Mucosa of descending colon (tissue), 3 donors: ENCODE results near the gene FANCC. TPM values are rescaled to one million over a fixed set of nuclear protein-coding genes. Genes with fewer than 3 reads are reported as not detected.

Experiments used
- ATAC-seq: fragments of 200-7000 bp; cut with Tn5 transposase; one replicate; pipeline ENCODE4 v1.9.1; 2020; ENCODE audit warnings: mild to moderate bottlenecking, moderate library complexity
- DNase-seq, 3 donors: peaks; one replicate each; pipeline ENCODE4 v3.0.0-alpha.2; 2020
- H3K36me3 ChIP-seq: fragments of 200-600 bp; one replicate; pipeline ENCODE4 v1.8.0; 2021; ENCODE audit warnings: low read depth, mild to moderate bottlenecking
- H3K4me1 ChIP-seq: fragments of 200-600 bp; one replicate; pipeline ENCODE4 v1.8.0; 2021; ENCODE audit warnings: low read depth, mild to moderate bottlenecking
- H3K4me3 ChIP-seq: fragments of 200-600 bp; one replicate; pipeline ENCODE4 v1.8.0; 2021; ENCODE audit warnings: mild to moderate bottlenecking
- H3K9me3 ChIP-seq: fragments of 200-600 bp; one replicate; pipeline ENCODE4 v1.8.0; 2021; ENCODE audit warnings: mild to moderate bottlenecking
- intact Hi-C, 2 donors: fragments of 100-400 bp; cut with DNase I in 1 of 2; cut with micrococcal nuclease in 1 of 2; formaldehyde crosslinking; loops; one replicate each; pipeline versions ENCODE4 v1.11.0 to v1.11.1; 2022; cut with DNase I, micrococcal nuclease
- total RNA-seq, 3 donors: library from RNA; stranded (reverse); fragmentation: NEBNext Ultra II Directional in 2 of 3; extraction: Animal tissue kit (Norgen Biotek cat#: 25700) in 2 of 3; gene quantifications; one replicate each; pipeline versions ENCODE4 v1.2.1 to v1.2.4, GENCODE V29; 2021 to 2023
- TF ChIP-seq, protein P1 (sequence below): fragments of 200-600 bp; IDR thresholded peaks from one replicate; pipeline ENCODE4 v1.8.0; 2022; ENCODE audit warnings: antibody characterized with exemption, mild to moderate bottlenecking
- donor health status: DM: no; HTN: no; CAD: no; lungs with moderate emphysema.
- donor health status: DM: no; HTN: no; CAD: no.
- donor health status: DM: no; HTN: yes; CAD: no.

Gene FANCC
- total RNA-seq, 3 donors from 2014 or later: 10.7 to 18.0 (median 14.2) TPM

GRCh38 chr9:95115104-95115503, 202.4 kb downstream of the FANCC start:
- ATAC-seq (no peak), DNase-seq (no peak)
- no peak overlapping the region for H3K4me3 ChIP-seq
- no peaks in the 10 kb centered on the region for H3K9me3 ChIP-seq
- no peaks in the 10 kb centered on the region for H3K4me1 ChIP-seq
- TF ChIP-seq, protein P1, sequence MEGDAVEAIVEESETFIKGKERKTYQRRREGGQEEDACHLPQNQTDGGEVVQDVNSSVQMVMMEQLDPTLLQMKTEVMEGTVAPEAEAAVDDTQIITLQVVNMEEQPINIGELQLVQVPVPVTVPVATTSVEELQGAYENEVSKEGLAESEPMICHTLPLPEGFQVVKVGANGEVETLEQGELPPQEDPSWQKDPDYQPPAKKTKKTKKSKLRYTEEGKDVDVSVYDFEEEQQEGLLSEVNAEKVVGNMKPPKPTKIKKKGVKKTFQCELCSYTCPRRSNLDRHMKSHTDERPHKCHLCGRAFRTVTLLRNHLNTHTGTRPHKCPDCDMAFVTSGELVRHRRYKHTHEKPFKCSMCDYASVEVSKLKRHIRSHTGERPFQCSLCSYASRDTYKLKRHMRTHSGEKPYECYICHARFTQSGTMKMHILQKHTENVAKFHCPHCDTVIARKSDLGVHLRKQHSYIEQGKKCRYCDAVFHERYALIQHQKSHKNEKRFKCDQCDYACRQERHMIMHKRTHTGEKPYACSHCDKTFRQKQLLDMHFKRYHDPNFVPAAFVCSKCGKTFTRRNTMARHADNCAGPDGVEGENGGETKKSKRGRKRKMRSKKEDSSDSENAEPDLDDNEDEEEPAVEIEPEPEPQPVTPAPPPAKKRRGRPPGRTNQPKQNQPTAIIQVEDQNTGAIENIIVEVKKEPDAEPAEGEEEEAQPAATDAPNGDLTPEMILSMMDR: no peak
- peaks cover 5% of the 10 kb centered on the region for H3K36me3 ChIP-seq
- intact Hi-C loops: no loop called here

DNA sequence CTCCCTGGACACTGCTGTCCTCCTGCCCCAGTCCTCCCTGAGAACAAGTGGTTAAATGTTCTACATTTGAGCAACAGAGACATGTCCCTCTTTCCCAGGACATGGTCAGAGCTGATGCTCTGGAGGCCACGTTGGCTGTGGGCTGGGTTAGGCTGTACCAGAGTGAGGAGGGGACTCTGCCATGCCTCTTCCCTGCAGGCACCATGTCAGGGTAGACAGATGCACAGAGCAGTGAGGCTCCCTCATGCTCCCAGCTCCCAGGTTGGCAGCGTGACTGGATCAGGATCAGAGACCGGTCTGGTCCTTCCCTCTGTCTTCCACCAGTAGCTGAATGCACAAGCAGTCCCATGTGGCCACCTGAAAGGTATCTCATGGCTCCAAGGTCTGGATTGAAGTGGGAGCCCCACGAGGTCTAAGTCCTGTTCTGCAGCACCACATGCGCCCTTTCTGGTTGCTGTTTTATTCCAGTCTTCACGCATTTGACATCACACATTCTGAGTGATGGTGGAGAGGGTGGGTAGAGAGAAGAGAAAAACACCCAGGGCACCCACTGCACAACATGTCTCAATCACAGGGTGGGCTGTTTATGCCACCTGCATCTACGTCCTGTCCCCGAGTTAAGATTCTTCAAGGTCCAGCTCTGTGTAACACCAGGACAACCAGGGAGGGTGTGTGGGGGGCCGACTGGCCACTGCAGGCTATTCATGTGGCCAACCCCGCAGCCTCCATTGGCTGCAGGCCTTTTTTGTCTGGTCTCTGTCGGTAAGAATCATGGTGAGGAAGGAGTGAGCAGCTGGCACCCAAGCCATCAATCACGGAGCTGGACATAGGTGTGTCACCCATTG, 204.9 kb downstream of the FANCC start:
- peaks cover 5% of the 10 kb centered on the region for H3K36me3 ChIP-seq

GRCh38 chr9:95111716-95112115, 205.8 kb downstream of the FANCC start:
- Histone ChIP-seq H3K4me1 (no peaks in the 10 kb centered on the region), H3K4me3 (no peak overlapping the region), H3K36me3 (peaks cover 5% of the 10 kb centered on the region), H3K9me3 (no peaks in the 10 kb centered on the region)
- TF ChIP-seq, protein P1: no peak
- DNase-seq (no peak), ATAC-seq (no peak)
- intact Hi-C loops: no loop called here

More for the DNA sequence above, 204.9 kb downstream of the FANCC start:
- Histone ChIP-seq H3K4me1 (no peaks in the 10 kb centered on the region), H3K9me3 (no peaks in the 10 kb centered on the region), H3K4me3 (no peak overlapping the region)
- TF ChIP-seq, protein P1: no peak
- DNase-seq (no peak), ATAC-seq (no peak)
- intact Hi-C loops: no loop called here

DNA sequence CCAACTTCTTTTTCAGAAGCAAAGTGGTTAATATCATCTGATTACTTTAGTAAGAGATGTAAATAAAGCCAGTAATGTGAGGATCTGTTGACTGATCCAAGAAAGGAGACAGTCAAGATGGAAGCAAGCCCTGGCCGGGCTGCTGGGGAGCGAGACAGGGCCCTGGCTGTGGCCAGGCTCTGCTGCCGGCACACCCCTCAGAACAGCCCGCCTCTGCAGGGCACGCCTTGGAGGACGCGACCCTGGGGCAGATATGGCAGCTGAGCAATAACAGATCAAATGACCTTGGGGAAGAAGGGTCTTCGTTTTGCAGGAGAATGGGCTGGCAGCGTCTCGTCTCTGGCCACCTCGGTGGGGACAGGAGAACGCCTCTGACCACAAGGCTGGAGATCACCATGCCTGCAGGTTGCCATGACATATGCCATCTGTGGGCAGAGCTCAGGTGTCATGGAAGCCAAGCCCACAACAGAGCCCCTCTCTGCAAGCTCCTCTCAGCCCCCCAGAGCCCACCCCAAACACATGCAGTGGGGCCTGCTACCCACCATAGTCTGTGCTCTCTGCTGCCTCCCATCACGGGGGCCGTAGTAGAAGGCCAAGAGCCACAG, 206.5 kb downstream of the FANCC start:
- Histone ChIP-seq H3K4me1 (no peaks in the 10 kb centered on the region), H3K4me3 (no peak overlapping the region), H3K9me3 (no peaks in the 10 kb centered on the region), H3K36me3 (peaks cover 5% of the 10 kb centered on the region)
- no peak for DNase-seq
- TF ChIP-seq, protein P1: no peak
- intact Hi-C loops: no loop called here
- ATAC-seq: no peak

- no peaks in the 10 kb centered on the region for H3K4me1 ChIP-seq
- intact Hi-C loops: no loop called here
- no peak for ATAC-seq
- no peak for DNase-seq
- peaks cover 5% of the 10 kb centered on the region for H3K36me3 ChIP-seq
- no peaks in the 10 kb centered on the region for H3K9me3 ChIP-seq
- no peak overlapping the region for H3K4me3 ChIP-seq
- TF ChIP-seq, protein P1: no peak
These were observed 208.1 kb downstream of the FANCC start for GRCh38 chr9:95109456-95109855.
